Panc1 (cell line): Measurements from ENCODE around the gene TCEANC2.

Experiments used
- CTCF ChIP-seq: fragments of 450-650 bp; IDR thresholded peaks from 2 replicates; pipeline ENCODE4 v1.5.1; 2017; ENCODE audit warnings: mild to moderate bottlenecking
- TCF7L2 ChIP-seq: IDR thresholded peaks from 2 replicates; pipeline ENCODE4 v1.6.1; 2011; ENCODE audit warnings: mild to moderate bottlenecking, low read depth, low read length, inconsistent platforms

GRCh38 chr1:54120018-54120697 lies 66.8 kb downstream of the TCEANC2 start:
- TF ChIP-seq CTCF (no peak), TCF7L2 (no peak)
